GM12801 (cell line): ENCODE data around the gene NUDT22.

Source experiments
- CTCF ChIP-seq: IDR thresholded peaks from one replicate; pipeline ENCODE4 v1.5.1; 2011; ENCODE audit warnings: control low read depth; ENCODE audit not compliant: insufficient read length; ENCODE audit errors: extremely low read depth

NUDT22 gene

DNA sequence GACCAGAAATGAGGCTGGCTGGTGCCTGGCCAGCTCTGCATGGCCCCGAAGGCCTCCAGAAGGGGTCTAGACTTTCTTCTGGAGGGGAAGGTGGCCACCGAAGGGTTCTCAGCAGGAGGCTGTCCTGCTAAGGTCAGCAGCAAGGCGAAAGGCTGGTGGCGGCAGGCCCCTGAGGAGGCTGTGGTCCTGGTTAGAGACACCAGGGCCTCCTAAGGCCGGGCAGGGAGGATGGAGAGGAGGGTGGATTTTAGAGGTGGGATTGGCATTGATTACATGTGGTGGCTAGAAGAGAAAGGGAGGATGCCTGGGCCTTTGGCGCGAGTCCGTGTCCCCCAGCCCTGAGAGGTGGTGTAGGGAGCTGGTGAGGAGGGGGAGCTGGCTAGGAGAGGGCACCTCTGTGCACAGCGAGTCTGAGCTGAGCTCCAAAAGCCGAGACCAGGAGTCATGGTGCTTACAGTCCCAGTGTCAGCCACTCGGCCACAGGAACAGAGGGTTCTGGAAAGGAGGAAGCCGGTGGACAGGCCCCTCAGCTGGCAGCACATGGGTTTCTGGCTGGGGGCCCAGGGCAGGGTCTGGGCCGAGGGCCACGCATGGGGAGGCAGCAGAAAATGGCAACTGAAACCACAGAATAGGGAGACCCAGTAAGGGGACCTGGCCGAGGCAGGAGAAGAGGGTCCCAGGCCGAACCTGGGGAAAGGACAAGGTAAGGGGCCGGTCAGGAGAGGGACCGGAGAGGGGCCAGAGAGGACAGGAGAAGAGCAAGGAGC, 17.1 kb upstream of the NUDT22 start:
- TF ChIP-seq CTCF = no peak

- no peak for TF ChIP-seq CTCF
These were observed 16.6 kb upstream of the NUDT22 start for GRCh38 chr11:64209563-64209843.

DNA sequence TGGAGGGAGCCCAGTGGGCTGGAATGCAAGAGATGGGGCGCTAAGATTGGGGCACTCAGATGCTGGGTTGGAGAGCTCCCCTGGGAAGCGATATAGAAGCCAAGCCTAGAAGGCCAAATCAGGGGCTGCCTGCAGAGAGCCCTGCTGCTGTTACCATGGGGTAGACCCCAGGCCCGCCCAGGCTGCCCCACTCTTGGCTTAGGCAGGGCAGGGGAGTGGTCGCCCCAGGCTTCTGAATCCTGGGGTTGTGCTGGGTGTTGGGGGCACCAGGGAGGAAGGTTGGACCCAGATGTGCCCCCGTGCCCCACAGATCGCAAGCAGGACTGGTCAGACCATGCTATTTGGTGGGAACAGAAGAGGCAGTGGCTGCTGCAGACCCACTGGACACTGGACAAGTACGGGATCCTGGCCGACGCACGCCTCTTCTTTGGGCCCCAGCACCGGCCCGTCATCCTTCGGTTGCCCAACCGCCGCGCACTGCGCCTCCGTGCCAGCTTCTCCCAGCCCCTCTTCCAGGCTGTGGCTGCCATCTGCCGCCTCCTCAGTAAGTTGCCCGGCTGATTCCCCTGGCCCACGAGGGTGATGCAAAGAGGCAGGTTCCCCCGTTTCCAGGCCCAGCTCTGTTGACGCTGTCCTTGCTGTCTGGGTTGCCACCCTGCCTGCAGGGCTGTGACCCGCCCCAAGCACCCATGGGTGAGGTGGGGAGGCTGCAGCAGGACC, 15.6 kb upstream of the NUDT22 start:
- no peak for TF ChIP-seq CTCF

DNA sequence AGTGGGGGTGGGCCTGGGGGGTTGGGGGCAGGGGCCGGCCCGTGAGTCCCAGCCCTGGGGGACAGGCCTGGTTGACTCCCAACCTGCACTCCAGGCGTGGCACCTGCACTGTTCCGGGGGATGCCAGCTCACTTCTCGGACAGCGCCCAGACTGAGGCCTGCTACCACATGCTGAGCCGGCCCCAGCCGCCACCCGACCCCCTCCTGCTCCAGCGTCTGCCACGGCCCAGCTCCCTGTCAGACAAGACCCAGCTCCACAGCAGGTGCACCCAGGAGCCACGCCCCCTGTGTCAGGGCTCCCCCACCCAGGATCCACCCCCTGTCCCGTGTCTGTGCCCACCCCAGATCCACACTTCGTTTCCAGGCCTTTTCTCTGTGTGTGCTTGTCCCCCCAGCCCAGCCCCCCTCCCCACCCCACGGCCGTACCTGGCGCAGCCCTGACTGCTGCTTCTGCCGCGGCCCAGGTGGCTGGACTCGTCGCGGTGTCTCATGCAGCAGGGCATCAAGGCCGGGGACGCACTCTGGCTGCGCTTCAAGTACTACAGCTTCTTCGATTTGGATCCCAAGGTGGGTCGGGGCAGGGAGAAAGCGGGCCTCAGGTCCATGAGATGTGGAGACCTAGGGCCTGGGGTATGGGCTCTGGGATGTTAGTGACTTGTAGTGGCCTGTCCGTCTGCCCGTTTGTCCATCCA, 14.7 kb upstream of the NUDT22 start:
- no peak for TF ChIP-seq CTCF

DNA sequence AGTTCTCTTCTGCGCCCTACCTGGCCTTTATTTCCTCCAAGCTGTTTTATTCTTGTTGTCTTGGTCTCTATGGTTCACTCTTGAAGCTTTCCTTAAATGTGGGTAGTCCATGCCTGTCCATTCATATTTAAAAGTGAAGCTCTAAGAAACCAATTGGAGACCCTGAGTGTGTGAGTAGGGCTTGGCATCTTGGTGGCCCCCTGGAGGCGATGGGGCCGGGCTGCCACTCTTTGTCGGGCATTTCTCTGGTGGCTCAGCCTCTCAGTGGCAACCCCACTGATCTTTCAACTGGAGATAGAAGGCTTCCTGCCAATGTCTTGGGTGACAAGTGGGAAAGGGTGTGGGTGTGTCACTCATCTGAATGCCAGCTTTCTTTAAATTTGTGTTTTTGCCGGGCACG, 9.2 kb upstream of the NUDT22 start:
- TF ChIP-seq CTCF = no peak

DNA sequence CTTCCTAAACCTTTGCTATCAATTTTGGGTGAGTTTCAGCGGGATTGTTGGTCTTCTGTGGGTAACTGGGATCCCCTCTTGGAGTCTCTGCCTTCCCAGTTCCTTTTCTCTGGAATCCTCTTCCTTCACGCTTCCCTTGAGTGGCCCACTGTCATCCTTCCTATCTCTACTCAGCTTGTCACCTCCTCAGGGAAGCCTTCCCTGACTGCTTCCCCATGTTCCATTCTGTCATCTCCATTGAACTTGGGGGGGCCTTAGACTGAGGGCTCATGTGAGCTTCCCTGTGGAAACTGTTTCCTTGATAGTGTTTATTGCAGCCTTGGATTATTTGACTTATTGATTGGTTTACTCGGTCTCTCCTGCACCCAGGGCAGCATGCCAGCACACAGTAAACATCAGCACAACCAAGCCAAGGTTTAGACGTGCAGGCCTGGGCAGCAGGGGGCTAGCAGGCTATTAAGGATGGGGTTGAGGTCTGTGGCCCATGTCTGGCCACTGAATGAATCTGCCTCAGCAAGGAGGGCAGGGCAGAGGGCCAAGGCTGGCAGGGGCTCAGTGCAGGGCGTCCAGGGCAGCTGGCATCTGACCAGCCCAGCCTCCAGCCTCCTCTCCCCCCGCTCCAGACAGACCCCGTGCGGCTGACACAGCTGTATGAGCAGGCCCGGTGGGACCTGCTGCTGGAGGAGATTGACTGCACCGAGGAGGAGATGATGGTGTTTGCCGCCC, 7.3 kb upstream of the NUDT22 start:
- TF ChIP-seq CTCF = no peak

- no peak for TF ChIP-seq CTCF
These were observed 6.8 kb upstream of the NUDT22 start for GRCh38 chr11:64219354-64219684.
